Measurements from ENCODE around the gene TNPO3.

TNPO3 gene

DNA sequence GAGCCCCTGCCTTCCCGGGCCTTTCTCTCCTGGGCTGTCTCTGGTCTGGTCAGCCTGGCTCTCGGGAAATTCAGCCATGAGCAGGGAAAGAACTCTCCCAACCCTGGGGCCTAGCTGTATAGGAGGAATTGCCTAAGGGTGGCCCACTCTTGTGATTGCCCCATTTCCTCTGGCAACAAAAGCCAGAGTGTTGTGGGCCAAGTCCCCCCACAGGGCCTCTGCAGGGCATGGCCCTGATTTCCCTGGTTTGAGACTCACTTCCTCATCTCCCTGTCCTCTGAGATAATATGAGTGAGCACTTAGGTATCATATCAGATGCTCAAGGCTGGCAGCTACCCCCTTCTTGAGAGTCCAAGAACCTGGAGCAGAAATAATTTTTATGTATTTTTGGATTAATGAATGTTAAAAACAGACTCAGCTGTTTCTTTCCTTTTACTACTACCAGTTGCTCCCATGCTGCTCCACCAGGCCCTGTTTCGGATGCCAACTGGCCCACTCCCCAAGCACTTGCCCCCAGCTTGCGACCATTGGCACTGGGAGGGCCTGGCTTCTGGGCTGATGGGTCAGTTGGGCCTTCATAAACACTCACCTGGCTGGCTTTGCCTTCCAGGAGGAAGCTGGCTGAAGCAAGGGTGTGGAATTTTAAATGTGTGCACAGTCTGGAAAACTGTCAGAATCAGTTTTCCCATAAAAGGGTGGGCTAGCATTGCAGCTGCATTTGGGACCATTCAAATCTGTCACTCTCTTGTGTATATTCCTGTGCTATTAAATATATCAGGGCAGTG, 105.7 kb downstream of the TNPO3 start:
- no peaks in the 10 kb centered on the region for H3K9me3 ChIP-seq (ENCODE audit: insufficient read depth, low read length)
- H3K4me2 ChIP-seq (ENCODE audit: low read length), result no peak overlapping the region

DNA sequence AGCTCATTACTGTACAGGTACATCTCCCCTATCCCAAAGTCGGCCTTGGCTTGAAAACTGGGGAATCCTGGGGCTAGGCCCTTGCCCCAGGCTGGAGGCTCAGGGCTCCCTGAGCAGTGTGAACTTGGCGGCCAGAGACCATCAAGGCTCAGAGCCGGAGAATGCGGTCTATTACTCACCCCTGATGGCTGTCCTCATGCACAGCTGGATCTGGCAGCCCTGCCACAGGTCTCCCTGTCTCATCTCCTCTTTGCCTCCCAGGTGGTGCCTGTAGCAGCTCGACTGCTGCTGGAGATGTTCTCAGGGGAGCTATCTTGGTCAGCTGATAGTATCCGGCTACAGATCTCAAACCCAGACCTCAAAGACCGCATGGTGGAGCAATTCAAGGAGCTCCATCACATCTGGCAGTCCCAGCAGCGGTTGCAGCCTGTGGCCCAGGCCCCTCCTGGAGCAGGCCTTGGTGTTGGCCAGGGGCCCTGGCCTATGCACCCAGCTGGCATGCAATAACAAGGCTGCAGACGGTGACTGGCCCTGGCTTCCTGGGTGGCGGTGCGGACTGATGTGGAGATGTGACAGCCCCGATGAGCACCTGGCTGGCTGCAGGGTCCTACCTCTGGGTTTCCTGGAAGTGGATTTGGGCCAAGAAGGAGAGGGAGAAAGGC, 106.5 kb downstream of the TNPO3 start:
- TF ChIP-seq, protein P1, sequence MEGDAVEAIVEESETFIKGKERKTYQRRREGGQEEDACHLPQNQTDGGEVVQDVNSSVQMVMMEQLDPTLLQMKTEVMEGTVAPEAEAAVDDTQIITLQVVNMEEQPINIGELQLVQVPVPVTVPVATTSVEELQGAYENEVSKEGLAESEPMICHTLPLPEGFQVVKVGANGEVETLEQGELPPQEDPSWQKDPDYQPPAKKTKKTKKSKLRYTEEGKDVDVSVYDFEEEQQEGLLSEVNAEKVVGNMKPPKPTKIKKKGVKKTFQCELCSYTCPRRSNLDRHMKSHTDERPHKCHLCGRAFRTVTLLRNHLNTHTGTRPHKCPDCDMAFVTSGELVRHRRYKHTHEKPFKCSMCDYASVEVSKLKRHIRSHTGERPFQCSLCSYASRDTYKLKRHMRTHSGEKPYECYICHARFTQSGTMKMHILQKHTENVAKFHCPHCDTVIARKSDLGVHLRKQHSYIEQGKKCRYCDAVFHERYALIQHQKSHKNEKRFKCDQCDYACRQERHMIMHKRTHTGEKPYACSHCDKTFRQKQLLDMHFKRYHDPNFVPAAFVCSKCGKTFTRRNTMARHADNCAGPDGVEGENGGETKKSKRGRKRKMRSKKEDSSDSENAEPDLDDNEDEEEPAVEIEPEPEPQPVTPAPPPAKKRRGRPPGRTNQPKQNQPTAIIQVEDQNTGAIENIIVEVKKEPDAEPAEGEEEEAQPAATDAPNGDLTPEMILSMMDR (IDR thresholded peaks at IDR 0.05; ENCODE audit: low read depth, low read length), result no peak
- Histone ChIP-seq H3K9me3 (ENCODE audit: insufficient read depth, low read length) (no peaks in the 10 kb centered on the region), H3K9ac (ENCODE audit: low read length) (no peak overlapping the region), H4K20me1 (ENCODE audit: insufficient read depth, low read length) (peaks cover 45% of the 10 kb centered on the region), H3K79me2 (ENCODE audit: low read length) (peaks cover 47% of the 10 kb centered on the region), H3K4me1 (ENCODE audit: low read length) (peaks cover 27% of the 10 kb centered on the region), H3K4me3 (ENCODE audit: low read length) (no peak overlapping the region), H3K36me3 (replicated peaks; ENCODE audit: low read depth, low read length) (peaks cover 90% of the 10 kb centered on the region), H3K27me3 (ENCODE audit: low read depth, low read length) (no peaks in the 10 kb centered on the region), H3K4me2 (ENCODE audit: low read length) (no peak overlapping the region), H3K27ac (ENCODE audit: low read length) (peak overlapping the region; percentile 52), H2AFZ (ENCODE audit: low read depth, low read length) (no peak overlapping the region)

More for the DNA sequence above, 105.7 kb downstream of the TNPO3 start:
- peaks cover 29% of the 10 kb centered on the region for H3K4me1 ChIP-seq (ENCODE audit: low read length)
- no peaks in the 10 kb centered on the region for H3K27me3 ChIP-seq (ENCODE audit: low read depth, low read length)
- peak overlapping the region; percentile 52 for H3K27ac ChIP-seq (ENCODE audit: low read length)
- H4K20me1 ChIP-seq (ENCODE audit: insufficient read depth, low read length), result peaks cover 41% of the 10 kb centered on the region
- H3K9ac ChIP-seq (ENCODE audit: low read length), result no peak overlapping the region
- no peak overlapping the region for H2AFZ ChIP-seq (ENCODE audit: low read depth, low read length)
- TF ChIP-seq, protein P1 (IDR thresholded peaks at IDR 0.05; ENCODE audit: low read depth, low read length), result no peak
- TF ChIP-seq EZH2phosphoT487 (IDR thresholded peaks at IDR 0.05; ENCODE audit: low read depth), result no peak
- no peak overlapping the region for H3K4me3 ChIP-seq (ENCODE audit: low read length)
- peaks cover 93% of the 10 kb centered on the region for H3K36me3 ChIP-seq (replicated peaks; ENCODE audit: low read depth, low read length)
- H3K79me2 ChIP-seq (ENCODE audit: low read length), result peaks cover 40% of the 10 kb centered on the region

- no peaks in the 10 kb centered on the region for H3K27me3 ChIP-seq (ENCODE audit: low read depth, low read length)
- H3K4me3 ChIP-seq (ENCODE audit: low read length), result no peak overlapping the region
- no peak overlapping the region for H3K9ac ChIP-seq (ENCODE audit: low read length)
- peaks cover 86% of the 10 kb centered on the region for H3K36me3 ChIP-seq (replicated peaks; ENCODE audit: low read depth, low read length)
- H2AFZ ChIP-seq (ENCODE audit: low read depth, low read length), result no peak overlapping the region
- TF ChIP-seq, protein P1 (IDR thresholded peaks at IDR 0.05; ENCODE audit: low read depth, low read length), result no peak
- TF ChIP-seq EZH2phosphoT487 (IDR thresholded peaks at IDR 0.05; ENCODE audit: low read depth), result no peak
- peaks cover 53% of the 10 kb centered on the region for H3K79me2 ChIP-seq (ENCODE audit: low read length)
- peaks cover 45% of the 10 kb centered on the region for H4K20me1 ChIP-seq (ENCODE audit: insufficient read depth, low read length)
- H3K4me1 ChIP-seq (ENCODE audit: low read length), result peaks cover 25% of the 10 kb centered on the region
- H3K9me3 ChIP-seq (ENCODE audit: insufficient read depth, low read length), result no peaks in the 10 kb centered on the region
- no peak overlapping the region for H3K4me2 ChIP-seq (ENCODE audit: low read length)
- H3K27ac ChIP-seq (ENCODE audit: low read length), result no peak overlapping the region
These were observed 107.1 kb downstream of the TNPO3 start for GRCh38 chr7:128947854-128948253.

Data from OCI-LY3 (cell line).